ENCODE measurements around the gene HBG2.

HBG2 gene

GRCh38 chr11:5290106-5290505 is 35.5 kb upstream of the HBG2 start:
- TF ChIP-seq CTCF (IDR thresholded peaks at IDR 0.05; ENCODE audit: poor library complexity, severe bottlenecking): no peak
- H3K27ac ChIP-seq (ENCODE audit: poor library complexity, severe bottlenecking): no peak overlapping the region

GRCh38 chr11:5289696-5290095 is 35.1 kb upstream of the HBG2 start:
- ATAC-seq (ENCODE audit: low read depth): no peak
- no peak for TF ChIP-seq CTCF (IDR thresholded peaks at IDR 0.05; ENCODE audit: poor library complexity, severe bottlenecking)
- Histone ChIP-seq H3K27ac (ENCODE audit: poor library complexity, severe bottlenecking) (no peak overlapping the region), H3K4me1 (ENCODE audit: insufficient read depth, poor library complexity, severe bottlenecking) (peaks cover 18% of the 10 kb centered on the region), H3K4me3 (ENCODE audit: severe bottlenecking) (no peak overlapping the region), H3K36me3 (ENCODE audit: low read depth) (no peaks in the 10 kb centered on the region), H3K9me3 (ENCODE audit: severe bottlenecking) (no peaks in the 10 kb centered on the region), H3K27me3 (ENCODE audit: insufficient read depth, poor library complexity, severe bottlenecking) (no peaks in the 10 kb centered on the region)
- no peak for DNase-seq (ENCODE audit: low spot score)

More at GRCh38 chr11:5290106-5290505, 35.5 kb upstream of the HBG2 start:
- Histone ChIP-seq H3K9me3 (ENCODE audit: severe bottlenecking) (no peaks in the 10 kb centered on the region), H3K27me3 (ENCODE audit: insufficient read depth, poor library complexity, severe bottlenecking) (no peaks in the 10 kb centered on the region), H3K4me3 (ENCODE audit: severe bottlenecking) (no peak overlapping the region), H3K4me1 (ENCODE audit: insufficient read depth, poor library complexity, severe bottlenecking) (peaks cover 15% of the 10 kb centered on the region), H3K36me3 (ENCODE audit: low read depth) (no peaks in the 10 kb centered on the region)
- ATAC-seq (ENCODE audit: low read depth) (no peak), DNase-seq (ENCODE audit: low spot score) (no peak)

- ATAC-seq (ENCODE audit: low read depth) (no peak), DNase-seq (ENCODE audit: low spot score) (no peak)
- Histone ChIP-seq H3K27me3 (ENCODE audit: insufficient read depth, poor library complexity, severe bottlenecking) (no peaks in the 10 kb centered on the region), H3K27ac (ENCODE audit: poor library complexity, severe bottlenecking) (no peak overlapping the region), H3K9me3 (ENCODE audit: severe bottlenecking) (no peaks in the 10 kb centered on the region), H3K36me3 (ENCODE audit: low read depth) (no peaks in the 10 kb centered on the region), H3K4me1 (ENCODE audit: insufficient read depth, poor library complexity, severe bottlenecking) (peaks cover 18% of the 10 kb centered on the region), H3K4me3 (ENCODE audit: severe bottlenecking) (no peak overlapping the region)
- TF ChIP-seq CTCF (IDR thresholded peaks at IDR 0.05; ENCODE audit: poor library complexity, severe bottlenecking): no peak
Observed at GRCh38 chr11:5288906-5289550, 34.4 kb upstream of the HBG2 start.

GRCh38 chr11:5288108-5288905 is 33.7 kb upstream of the HBG2 start:
- no peak for DNase-seq (ENCODE audit: low spot score)
- Histone ChIP-seq H3K9me3 (ENCODE audit: severe bottlenecking) (no peaks in the 10 kb centered on the region), H3K4me1 (ENCODE audit: insufficient read depth, poor library complexity, severe bottlenecking) (peaks cover 18% of the 10 kb centered on the region), H3K27me3 (ENCODE audit: insufficient read depth, poor library complexity, severe bottlenecking) (no peaks in the 10 kb centered on the region), H3K4me3 (ENCODE audit: severe bottlenecking) (no peak overlapping the region), H3K36me3 (ENCODE audit: low read depth) (no peaks in the 10 kb centered on the region), H3K27ac (ENCODE audit: poor library complexity, severe bottlenecking) (no peak overlapping the region)
- ATAC-seq (ENCODE audit: low read depth): no peak
- no peak for TF ChIP-seq CTCF (IDR thresholded peaks at IDR 0.05; ENCODE audit: poor library complexity, severe bottlenecking)

GRCh38 chr11:5286901-5287300 is 32.3 kb upstream of the HBG2 start:
- no peak for DNase-seq (ENCODE audit: low spot score)
- Histone ChIP-seq H3K4me1 (ENCODE audit: insufficient read depth, poor library complexity, severe bottlenecking) (peaks cover 18% of the 10 kb centered on the region), H3K9me3 (ENCODE audit: severe bottlenecking) (no peaks in the 10 kb centered on the region), H3K36me3 (ENCODE audit: low read depth) (no peaks in the 10 kb centered on the region), H3K27ac (ENCODE audit: poor library complexity, severe bottlenecking) (peak overlapping the region; percentile 79), H3K4me3 (ENCODE audit: severe bottlenecking) (no peak overlapping the region), H3K27me3 (ENCODE audit: insufficient read depth, poor library complexity, severe bottlenecking) (no peaks in the 10 kb centered on the region)
- no peak for ATAC-seq (ENCODE audit: low read depth)
- no peak for TF ChIP-seq CTCF (IDR thresholded peaks at IDR 0.05; ENCODE audit: poor library complexity, severe bottlenecking)
